ENCODE measurements around the gene KRT33A. TPM values are rescaled to one million over a fixed set of nuclear protein-coding genes. Genes with fewer than 3 reads are reported as not detected.

Gene KRT33A
- total RNA-seq, 1 donor from 2014 or later, result not detected

- Histone ChIP-seq H3K36me3 (no peaks in the 10 kb centered on the region), H3K4me1 (no peaks in the 10 kb centered on the region), H3K27ac (replicated peaks) (no peak within 1 kb of the TSS), H3K4me3 (no peak within 1 kb of the TSS), H3K9me3 (replicated peaks) (peaks cover 7% of the 10 kb centered on the region), H3K27me3 (ENCODE audit: low read depth) (peaks cover 72% of the 10 kb centered on the region)
- no peak for DNase-seq
- no peak for TF ChIP-seq CTCF (IDR thresholded peaks at IDR 0.05; ENCODE audit: borderline replicate concordance)
- intact Hi-C loops (cut with micrococcal nuclease), result no loop called here
These were observed 19.1 kb upstream of the KRT33A start, which contains the start of gene KRT33B for GRCh38 chr17:41369713-41370112. Gene KRT33B (minus strand): TSS chr17:41369813. CDS start chr17:41369750, 63 bp downstream.

- H3K27me3 ChIP-seq (ENCODE audit: low read depth), result peaks cover 74% of the 10 kb centered on the region
- no peak for TF ChIP-seq CTCF (IDR thresholded peaks at IDR 0.05; ENCODE audit: borderline replicate concordance)
These were observed 18.4 kb upstream of the KRT33A start for GRCh38 chr17:41369023-41369422.

GRCh38 chr17:41367426-41368075 is 16.9 kb upstream of the KRT33A start:
- peaks cover 71% of the 10 kb centered on the region for H3K27me3 ChIP-seq (ENCODE audit: low read depth)
- no peak overlapping the region for H3K4me3 ChIP-seq
- DNase-seq, result no peak
- no peak overlapping the region for H3K27ac ChIP-seq (replicated peaks)
- H3K9me3 ChIP-seq (replicated peaks), result no peaks in the 10 kb centered on the region
- intact Hi-C loops (cut with micrococcal nuclease), result no loop called here
- no peaks in the 10 kb centered on the region for H3K4me1 ChIP-seq
- no peaks in the 10 kb centered on the region for H3K36me3 ChIP-seq
- TF ChIP-seq CTCF (IDR thresholded peaks at IDR 0.05; ENCODE audit: borderline replicate concordance), result no peak

More at GRCh38 chr17:41369023-41369422, 18.4 kb upstream of the KRT33A start:
- Histone ChIP-seq H3K27ac (replicated peaks) (no peak overlapping the region), H3K4me1 (no peaks in the 10 kb centered on the region), H3K9me3 (replicated peaks) (no peaks in the 10 kb centered on the region), H3K4me3 (no peak overlapping the region), H3K36me3 (no peaks in the 10 kb centered on the region)
- intact Hi-C loops (cut with micrococcal nuclease), result no loop called here
- no peak for DNase-seq

GRCh38 chr17:41366070-41366469 is 15.4 kb upstream of the KRT33A start:
- no peaks in the 10 kb centered on the region for H3K4me1 ChIP-seq
- H3K27me3 ChIP-seq (ENCODE audit: low read depth), result peaks cover 69% of the 10 kb centered on the region
- no peak overlapping the region for H3K27ac ChIP-seq (replicated peaks)
- H3K36me3 ChIP-seq, result no peaks in the 10 kb centered on the region
- TF ChIP-seq CTCF (IDR thresholded peaks at IDR 0.05; ENCODE audit: borderline replicate concordance), result no peak
- no peak for DNase-seq
- H3K9me3 ChIP-seq (replicated peaks), result no peaks in the 10 kb centered on the region
- intact Hi-C loops (cut with micrococcal nuclease), result no loop called here
- H3K4me3 ChIP-seq, result no peak overlapping the region

- intact Hi-C loops (cut with micrococcal nuclease), result no loop called here
- no peak overlapping the region for H3K27ac ChIP-seq (replicated peaks)
- no peak overlapping the region for H3K4me3 ChIP-seq
- TF ChIP-seq CTCF (IDR thresholded peaks at IDR 0.05; ENCODE audit: borderline replicate concordance), result no peak
- peaks cover 59% of the 10 kb centered on the region for H3K27me3 ChIP-seq (ENCODE audit: low read depth)
- H3K36me3 ChIP-seq, result no peaks in the 10 kb centered on the region
- peaks cover 5% of the 10 kb centered on the region for H3K9me3 ChIP-seq (replicated peaks)
- no peaks in the 10 kb centered on the region for H3K4me1 ChIP-seq
- DNase-seq, result no peak
These were observed 13.3 kb upstream of the KRT33A start for GRCh38 chr17:41363881-41364280.

All from left ventricle myocardium inferior (tissue), 1 donor.